22Rv1 (cell line): Measurements from ENCODE around the gene DPH1.

ENCODE experiments used
- CTCF ChIP-seq: fragments of 450-650 bp; IDR thresholded peaks from 2 replicates; pipeline ENCODE4 v1.5.1; 2017; ENCODE audit warnings: mild to moderate bottlenecking
- ZFX ChIP-seq: fragments of 450-650 bp; IDR thresholded peaks from 2 replicates; pipeline ENCODE4 v1.6.1; 2017; ENCODE audit warnings: antibody characterized with exemption, borderline replicate concordance

GRCh38 chr17:2081564-2081963, 51.6 kb downstream of the DPH1 start:
- TF ChIP-seq CTCF = no peak
- no peak for TF ChIP-seq ZFX
